ENCODE results near the gene C1orf146. TPM values are rescaled to one million over a fixed set of nuclear protein-coding genes. Genes with fewer than 3 reads are reported as not detected.

The C1orf146 gene
- total and polyA plus RNA-seq, 2 donors (not counting 1 experiment from before 2014, with no cell fraction given), result not detected

GRCh38 chr1:92191726-92192125 is 26.0 kb upstream of the C1orf146 start:
- WGBS (ENCODE audit: insufficient coverage), result 100% methylated on average over 2 of the region's 2 CpGs
- intact Hi-C loops (cut with micrococcal nuclease), result no loop called here
- CTCF ChIA-PET, result no interaction called here
- H3K79me2 ChIP-seq (ENCODE audit: control insufficient read depth, insufficient read depth, low read length), result no peaks in the 10 kb centered on the region
- Mint-ChIP-seq H3K9me3 (ENCODE audit: insufficient read depth) (no peaks in the 10 kb centered on the region), H3K4me3 (no peak overlapping the region), H3K27me3 (peaks cover 6% of the 10 kb centered on the region), H3K27ac (no peak overlapping the region), H3K4me1 (no peaks in the 10 kb centered on the region)
- H3K36me3 ChIP-seq (replicated peaks in 1 of 2; ENCODE audit: control extremely low read depth in 1 of 2, control insufficient read depth in 1 of 2, extremely low read depth in 1 of 2, insufficient read depth in 2 of 2, low read length in 1 of 2), result no peaks in the 10 kb centered on the region
- TF ChIP-seq, protein P1, sequence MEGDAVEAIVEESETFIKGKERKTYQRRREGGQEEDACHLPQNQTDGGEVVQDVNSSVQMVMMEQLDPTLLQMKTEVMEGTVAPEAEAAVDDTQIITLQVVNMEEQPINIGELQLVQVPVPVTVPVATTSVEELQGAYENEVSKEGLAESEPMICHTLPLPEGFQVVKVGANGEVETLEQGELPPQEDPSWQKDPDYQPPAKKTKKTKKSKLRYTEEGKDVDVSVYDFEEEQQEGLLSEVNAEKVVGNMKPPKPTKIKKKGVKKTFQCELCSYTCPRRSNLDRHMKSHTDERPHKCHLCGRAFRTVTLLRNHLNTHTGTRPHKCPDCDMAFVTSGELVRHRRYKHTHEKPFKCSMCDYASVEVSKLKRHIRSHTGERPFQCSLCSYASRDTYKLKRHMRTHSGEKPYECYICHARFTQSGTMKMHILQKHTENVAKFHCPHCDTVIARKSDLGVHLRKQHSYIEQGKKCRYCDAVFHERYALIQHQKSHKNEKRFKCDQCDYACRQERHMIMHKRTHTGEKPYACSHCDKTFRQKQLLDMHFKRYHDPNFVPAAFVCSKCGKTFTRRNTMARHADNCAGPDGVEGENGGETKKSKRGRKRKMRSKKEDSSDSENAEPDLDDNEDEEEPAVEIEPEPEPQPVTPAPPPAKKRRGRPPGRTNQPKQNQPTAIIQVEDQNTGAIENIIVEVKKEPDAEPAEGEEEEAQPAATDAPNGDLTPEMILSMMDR (IDR thresholded peaks at IDR 0.05), result no peak
- TF ChIP-seq EZH2 (IDR thresholded peaks at IDR 0.05; ENCODE audit: borderline replicate concordance, insufficient read depth, low read depth, low read length, poor library complexity, severe bottlenecking), result no peak
- H3K4me3 ChIP-seq (ENCODE audit: control extremely low read depth in 1 of 5, extremely low read depth in 1 of 5, insufficient read depth in 1 of 5, low read depth in 2 of 5, low read length in 4 of 5), result no peak overlapping the region
- no peaks in the 10 kb centered on the region for H3K4me1 ChIP-seq (ENCODE audit: control insufficient read depth in 2 of 2, insufficient read depth in 2 of 2, low read length in 2 of 2)
- H3K9ac ChIP-seq (ENCODE audit: low read length), result no peak overlapping the region
- no peaks in the 10 kb centered on the region for H3K27me3 ChIP-seq (replicated peaks in 1 of 4; ENCODE audit: control extremely low read depth in 1 of 4, control insufficient read depth in 3 of 4, insufficient read depth in 4 of 4, low read length in 3 of 4)
- DNase-seq (no peak), ATAC-seq (ENCODE audit: low read depth) (no peak)
- H3K9me3 ChIP-seq (ENCODE audit: control extremely low read depth in 1 of 3, control insufficient read depth in 2 of 3, insufficient read depth in 1 of 3, low read length in 2 of 3), result no peaks in the 10 kb centered on the region
- no peak overlapping the region for H3K27ac ChIP-seq (ENCODE audit: low read length in 2 of 2)
- POLR2A ChIA-PET, result no interaction called here
- H3K4me2 ChIP-seq (replicated peaks; ENCODE audit: low read depth, low read length, poor library complexity, severe bottlenecking), result no peak overlapping the region
- H2AFZ ChIP-seq (ENCODE audit: insufficient read depth, low read depth, low read length, poor library complexity, severe bottlenecking), result no peak overlapping the region
- H4K20me1 ChIP-seq (ENCODE audit: control insufficient read depth, insufficient read depth, low read length, poor library complexity, severe bottlenecking), result no peaks in the 10 kb centered on the region

- H2AFZ ChIP-seq (ENCODE audit: insufficient read depth, low read depth, low read length, poor library complexity, severe bottlenecking), result no peak overlapping the region
- intact Hi-C loops (cut with micrococcal nuclease), result no loop called here
- H4K20me1 ChIP-seq (ENCODE audit: control insufficient read depth, insufficient read depth, low read length, poor library complexity, severe bottlenecking), result no peaks in the 10 kb centered on the region
- no peaks in the 10 kb centered on the region for H3K9me3 ChIP-seq (ENCODE audit: control extremely low read depth in 1 of 3, control insufficient read depth in 2 of 3, insufficient read depth in 1 of 3, low read length in 2 of 3)
- no peaks in the 10 kb centered on the region for H3K36me3 ChIP-seq (replicated peaks in 1 of 2; ENCODE audit: control extremely low read depth in 1 of 2, control insufficient read depth in 1 of 2, extremely low read depth in 1 of 2, insufficient read depth in 2 of 2, low read length in 1 of 2)
- WGBS (ENCODE audit: insufficient coverage), result 92% methylated on average over 4 of the region's 9 CpGs
- no peak overlapping the region for H3K9ac ChIP-seq (ENCODE audit: low read length)
- Mint-ChIP-seq H3K9me3 (ENCODE audit: insufficient read depth) (no peaks in the 10 kb centered on the region), H3K4me1 (no peaks in the 10 kb centered on the region), H3K4me3 (no peak overlapping the region), H3K27me3 (peaks cover 6% of the 10 kb centered on the region), H3K27ac (no peak overlapping the region)
- no peaks in the 10 kb centered on the region for H3K79me2 ChIP-seq (ENCODE audit: control insufficient read depth, insufficient read depth, low read length)
- no peaks in the 10 kb centered on the region for H3K27me3 ChIP-seq (replicated peaks in 1 of 4; ENCODE audit: control extremely low read depth in 1 of 4, control insufficient read depth in 3 of 4, insufficient read depth in 4 of 4, low read length in 3 of 4)
- ATAC-seq (ENCODE audit: low read depth), result no peak
- TF ChIP-seq EZH2 (IDR thresholded peaks at IDR 0.05; ENCODE audit: borderline replicate concordance, insufficient read depth, low read depth, low read length, poor library complexity, severe bottlenecking), result no peak
- TF ChIP-seq, protein P1 (IDR thresholded peaks at IDR 0.05), result no peak
- no peaks in the 10 kb centered on the region for H3K4me1 ChIP-seq (ENCODE audit: control insufficient read depth in 2 of 2, insufficient read depth in 2 of 2, low read length in 2 of 2)
- DNase-seq, result no peak
- ChIA-PET POLR2A (no interaction called here), CTCF (no interaction called here)
- no peak overlapping the region for H3K27ac ChIP-seq (ENCODE audit: low read length in 2 of 2)
- no peak overlapping the region for H3K4me2 ChIP-seq (replicated peaks; ENCODE audit: low read depth, low read length, poor library complexity, severe bottlenecking)
- no peak overlapping the region for H3K4me3 ChIP-seq (ENCODE audit: control extremely low read depth in 1 of 5, extremely low read depth in 1 of 5, insufficient read depth in 1 of 5, low read depth in 2 of 5, low read length in 4 of 5)
These were observed 25.5 kb upstream of the C1orf146 start for GRCh38 chr1:92192246-92192645.
